ENCODE results near the gene COL18A1.

GRCh38 chr21:45393833-45394638 lies 10.9 kb upstream of the COL18A1 start:
- TF ChIP-seq POLR2AphosphoS5 (IDR thresholded peaks at IDR 0.05; ENCODE audit: low read depth, low read length): no peak
- TF ChIP-seq, protein P1, sequence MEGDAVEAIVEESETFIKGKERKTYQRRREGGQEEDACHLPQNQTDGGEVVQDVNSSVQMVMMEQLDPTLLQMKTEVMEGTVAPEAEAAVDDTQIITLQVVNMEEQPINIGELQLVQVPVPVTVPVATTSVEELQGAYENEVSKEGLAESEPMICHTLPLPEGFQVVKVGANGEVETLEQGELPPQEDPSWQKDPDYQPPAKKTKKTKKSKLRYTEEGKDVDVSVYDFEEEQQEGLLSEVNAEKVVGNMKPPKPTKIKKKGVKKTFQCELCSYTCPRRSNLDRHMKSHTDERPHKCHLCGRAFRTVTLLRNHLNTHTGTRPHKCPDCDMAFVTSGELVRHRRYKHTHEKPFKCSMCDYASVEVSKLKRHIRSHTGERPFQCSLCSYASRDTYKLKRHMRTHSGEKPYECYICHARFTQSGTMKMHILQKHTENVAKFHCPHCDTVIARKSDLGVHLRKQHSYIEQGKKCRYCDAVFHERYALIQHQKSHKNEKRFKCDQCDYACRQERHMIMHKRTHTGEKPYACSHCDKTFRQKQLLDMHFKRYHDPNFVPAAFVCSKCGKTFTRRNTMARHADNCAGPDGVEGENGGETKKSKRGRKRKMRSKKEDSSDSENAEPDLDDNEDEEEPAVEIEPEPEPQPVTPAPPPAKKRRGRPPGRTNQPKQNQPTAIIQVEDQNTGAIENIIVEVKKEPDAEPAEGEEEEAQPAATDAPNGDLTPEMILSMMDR (IDR thresholded peaks at IDR 0.05): no peak
- no peak for TF ChIP-seq SIN3A (IDR thresholded peaks at IDR 0.05; ENCODE audit: borderline replicate concordance, insufficient read depth, low read depth, low read length)
- TF ChIP-seq TCF7L2 (IDR thresholded peaks at IDR 0.05; ENCODE audit: low read depth, low read length): no peak

All from Panc1 (cell line).